Measurements from ENCODE around the gene TMIGD2. TPM values are rescaled to one million over a fixed set of nuclear protein-coding genes. Genes with fewer than 3 reads are reported as not detected.
"Not testable (repeated sequence)": the region's sequence is repeated elsewhere in the genome, so short reads cannot be mapped to it uniquely, and the experiment has no call there.

Gene TMIGD2
- total RNA-seq, 4 donors from 2014 or later, result not detected

DNA sequence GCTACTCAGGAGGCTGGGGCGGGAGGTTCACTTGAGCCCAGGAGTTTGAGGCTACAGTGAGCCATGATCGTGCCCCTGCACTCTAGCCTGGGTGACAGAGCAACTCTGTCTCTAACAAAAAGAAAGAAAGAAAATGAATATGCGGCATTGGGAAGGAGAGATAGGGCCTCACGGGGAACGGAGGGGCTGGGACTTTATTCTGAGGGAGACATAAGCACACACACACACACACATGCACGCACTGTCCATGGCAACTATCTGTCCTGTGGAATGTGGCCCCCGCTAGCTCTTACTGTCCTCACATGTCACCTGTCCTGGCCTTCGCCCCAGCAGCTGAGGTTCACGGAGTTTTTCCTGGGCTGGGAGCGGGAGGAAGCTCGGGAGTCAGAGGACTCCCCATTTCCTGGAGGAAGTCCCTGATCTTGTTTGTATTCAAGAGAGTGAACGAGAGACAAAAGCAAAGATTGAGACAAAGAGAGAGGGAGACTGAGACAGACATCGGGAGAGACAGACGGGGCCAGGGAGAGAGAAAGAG, 35.8 kb upstream of the TMIGD2 start:
- 8% methylated on average over 14 of the region's 14 CpGs for WGBS
- DNase-seq (ENCODE audit: low spot score in 2 of 2), result peak in 1 of 2 donors; percentile 65

DNA sequence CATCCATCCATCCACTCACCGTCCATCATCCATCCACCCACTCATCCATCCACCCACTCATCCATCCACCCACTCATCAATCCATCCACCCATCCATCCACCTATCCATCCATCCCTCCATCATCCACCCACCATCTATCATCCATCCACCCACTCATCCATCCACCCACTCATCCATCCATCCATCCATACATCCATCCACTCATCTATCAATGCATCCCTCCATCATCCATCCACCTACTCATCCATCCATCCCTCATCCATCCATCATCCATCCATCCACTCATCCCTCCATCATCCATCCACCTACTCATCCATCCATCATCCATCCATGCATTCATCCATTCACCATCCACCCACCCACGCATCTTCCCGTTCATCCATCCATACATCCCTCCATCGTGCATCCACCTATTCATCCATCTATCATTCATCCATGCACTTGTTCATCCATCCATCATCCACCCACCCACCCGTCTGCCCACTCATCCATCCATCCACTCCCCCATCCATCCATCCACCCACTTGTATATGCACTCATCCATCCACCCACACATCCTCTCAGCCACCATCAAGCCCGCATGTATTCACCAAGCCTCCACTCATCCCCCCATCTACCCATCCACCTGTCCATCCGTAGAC, 32.9 kb upstream of the TMIGD2 start:
- no peak for TF ChIP-seq POLR2AphosphoS5 (IDR thresholded peaks at IDR 0.05)
- TF ChIP-seq, protein P1, sequence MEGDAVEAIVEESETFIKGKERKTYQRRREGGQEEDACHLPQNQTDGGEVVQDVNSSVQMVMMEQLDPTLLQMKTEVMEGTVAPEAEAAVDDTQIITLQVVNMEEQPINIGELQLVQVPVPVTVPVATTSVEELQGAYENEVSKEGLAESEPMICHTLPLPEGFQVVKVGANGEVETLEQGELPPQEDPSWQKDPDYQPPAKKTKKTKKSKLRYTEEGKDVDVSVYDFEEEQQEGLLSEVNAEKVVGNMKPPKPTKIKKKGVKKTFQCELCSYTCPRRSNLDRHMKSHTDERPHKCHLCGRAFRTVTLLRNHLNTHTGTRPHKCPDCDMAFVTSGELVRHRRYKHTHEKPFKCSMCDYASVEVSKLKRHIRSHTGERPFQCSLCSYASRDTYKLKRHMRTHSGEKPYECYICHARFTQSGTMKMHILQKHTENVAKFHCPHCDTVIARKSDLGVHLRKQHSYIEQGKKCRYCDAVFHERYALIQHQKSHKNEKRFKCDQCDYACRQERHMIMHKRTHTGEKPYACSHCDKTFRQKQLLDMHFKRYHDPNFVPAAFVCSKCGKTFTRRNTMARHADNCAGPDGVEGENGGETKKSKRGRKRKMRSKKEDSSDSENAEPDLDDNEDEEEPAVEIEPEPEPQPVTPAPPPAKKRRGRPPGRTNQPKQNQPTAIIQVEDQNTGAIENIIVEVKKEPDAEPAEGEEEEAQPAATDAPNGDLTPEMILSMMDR (IDR thresholded peaks at IDR 0.05), result no peak
- TF ChIP-seq EP300 (IDR thresholded peaks at IDR 0.05), result no peak
- no peak for TF ChIP-seq POLR2A (IDR thresholded peaks at IDR 0.05)
- DNase-seq (ENCODE audit: low spot score in 2 of 2), result no peak
- H3K9me3 ChIP-seq, result no peaks in the 10 kb centered on the region
- H3K4me1 ChIP-seq, result peaks cover 20% of the 10 kb centered on the region
- no peaks in the 10 kb centered on the region for H3K27me3 ChIP-seq
- no peak overlapping the region for H3K4me3 ChIP-seq
- WGBS, result 92% methylated on average over 7 of the region's 7 CpGs
- peaks cover 9% of the 10 kb centered on the region for H3K36me3 ChIP-seq
- H3K27ac ChIP-seq, result no peak overlapping the region

More for the DNA sequence above, 35.8 kb upstream of the TMIGD2 start:
- Histone ChIP-seq H3K4me1 (peaks cover 25% of the 10 kb centered on the region), H3K27me3 (no peaks in the 10 kb centered on the region), H3K27ac (peak overlapping the region; percentile 92), H3K4me3 (peak overlapping the region; percentile 60), H3K36me3 (no peaks in the 10 kb centered on the region), H3K9me3 (no peaks in the 10 kb centered on the region)
- TF ChIP-seq POLR2A (IDR thresholded peaks at IDR 0.05) (no peak), POLR2AphosphoS5 (IDR thresholded peaks at IDR 0.05) (no peak), EP300 (IDR thresholded peaks at IDR 0.05) (no peak)
- TF ChIP-seq, protein P1 (IDR thresholded peaks at IDR 0.05), result no peak

DNA sequence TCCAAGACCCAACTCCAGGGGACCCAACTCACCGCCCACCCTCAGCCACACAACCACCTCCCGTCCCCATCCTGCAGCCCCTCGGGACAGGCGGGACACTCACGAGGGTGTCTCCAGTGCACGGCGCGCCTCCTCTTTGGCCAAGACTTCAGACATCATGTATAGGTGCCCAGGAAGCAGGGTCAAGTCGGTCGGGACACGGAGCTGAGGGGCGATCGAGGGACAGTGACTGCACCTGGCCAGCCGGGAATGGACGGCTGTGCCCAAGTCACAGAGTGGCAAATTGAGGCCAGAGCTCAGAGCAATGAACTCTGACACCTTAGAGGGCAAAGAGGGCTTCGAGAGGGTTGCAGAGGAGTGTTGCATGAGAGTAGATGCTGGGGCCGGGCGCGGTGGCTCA, 27.7 kb upstream of the TMIGD2 start:
- no peaks in the 10 kb centered on the region for H3K27me3 ChIP-seq
- H3K9me3 ChIP-seq, result no peaks in the 10 kb centered on the region
- H3K4me3 ChIP-seq, result no peak overlapping the region
- WGBS, result 100% methylated on average over 11 of the region's 19 CpGs
- TF ChIP-seq EP300 (IDR thresholded peaks at IDR 0.05), result no peak
- no peak for TF ChIP-seq POLR2A (IDR thresholded peaks at IDR 0.05)
- no peak overlapping the region for H3K27ac ChIP-seq
- peaks cover 13% of the 10 kb centered on the region for H3K36me3 ChIP-seq
- H3K4me1 ChIP-seq, result peaks cover 17% of the 10 kb centered on the region
- DNase-seq (ENCODE audit: low spot score in 2 of 2), result no peak

DNA sequence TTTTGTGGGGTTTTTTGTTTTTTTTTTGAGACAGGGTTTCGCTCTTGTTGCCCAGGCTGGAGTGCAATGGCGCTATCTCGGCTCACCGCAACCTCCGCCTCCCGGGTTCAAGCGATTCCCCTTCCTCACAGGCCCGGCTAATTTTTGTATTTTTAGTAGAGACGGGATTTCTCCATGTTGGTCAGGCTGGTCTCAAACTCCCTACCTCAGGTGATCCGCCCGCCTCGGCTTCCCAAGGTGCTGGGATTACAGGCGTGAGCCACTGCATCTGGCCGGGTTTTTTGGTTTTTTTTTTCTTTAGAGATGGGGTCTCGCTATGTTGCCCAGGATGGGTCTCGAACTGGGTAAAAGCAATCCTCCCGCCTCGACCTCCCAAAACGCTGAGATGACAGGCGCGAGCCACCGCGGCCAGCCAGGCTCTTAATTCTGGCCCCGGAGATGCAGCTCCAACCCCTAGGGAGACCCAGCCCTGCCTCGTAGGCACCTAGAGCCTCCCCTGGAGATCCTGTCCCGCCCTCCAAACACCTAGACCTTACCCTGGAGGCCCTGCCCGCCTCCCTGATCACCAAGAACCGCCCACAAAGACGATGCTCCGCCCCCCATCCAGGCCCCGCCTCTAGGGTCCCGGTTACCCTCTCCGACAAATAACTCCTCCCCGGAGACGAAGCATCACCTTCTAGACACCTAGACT, 26.9 kb upstream of the TMIGD2 start:
- H3K36me3 ChIP-seq, result peaks cover 13% of the 10 kb centered on the region
- peak overlapping the region; percentile 25 for H3K4me3 ChIP-seq
- WGBS, result 57% methylated on average over 29 of the region's 35 CpGs
- H3K9me3 ChIP-seq; H3K27ac ChIP-seq; DNase-seq (ENCODE audit: low spot score in 2 of 2); H3K27me3 ChIP-seq: not testable (repeated sequence)
- peaks cover 17% of the 10 kb centered on the region for H3K4me1 ChIP-seq

DNA sequence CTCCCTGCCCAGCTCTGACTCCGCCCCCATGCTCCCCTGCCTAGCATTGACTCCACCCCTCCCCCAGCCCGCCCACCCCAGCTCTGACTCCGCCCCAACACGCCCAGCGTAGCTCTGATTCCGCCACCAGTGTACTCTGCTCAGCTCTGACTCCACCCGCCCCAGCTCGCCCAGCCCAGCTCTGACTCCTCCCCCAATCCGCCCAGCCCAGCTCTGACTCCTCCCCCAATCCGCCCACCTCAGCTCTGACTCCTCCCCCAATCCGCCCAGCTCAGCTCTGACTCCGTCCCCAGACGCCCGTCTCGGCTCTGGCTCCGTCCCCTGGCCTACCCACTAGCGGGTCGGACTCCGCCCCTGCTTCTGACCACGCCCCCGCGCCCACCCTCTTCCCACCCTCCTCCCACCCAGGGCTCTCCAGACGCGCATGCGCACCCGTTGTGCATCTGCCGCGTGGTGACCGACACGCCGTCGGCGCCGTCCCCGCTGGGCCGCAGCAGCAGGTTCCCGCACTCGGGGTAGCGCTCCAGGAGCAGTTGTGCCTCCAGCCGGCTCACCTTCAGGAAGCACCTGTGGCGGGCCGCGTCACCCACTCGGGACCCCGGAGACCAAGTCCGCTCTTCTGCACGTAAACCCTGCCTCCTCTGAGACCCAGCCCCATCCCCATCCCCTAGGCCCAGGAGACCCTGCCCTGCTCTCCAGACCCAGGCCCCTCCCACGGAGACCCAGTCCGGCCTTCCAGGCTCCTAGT, 26.2 kb upstream of the TMIGD2 start:
- H3K36me3 ChIP-seq, result peaks cover 13% of the 10 kb centered on the region
- peak; percentile 97 for DNase-seq (ENCODE audit: low spot score in 2 of 2)
- peak overlapping the region; percentile 25 for H3K4me3 ChIP-seq
- no peak overlapping the region for H3K27ac ChIP-seq
- 26% methylated on average over 45 of the region's 49 CpGs for WGBS
- no peaks in the 10 kb centered on the region for H3K27me3 ChIP-seq
- H3K9me3 ChIP-seq, result no peaks in the 10 kb centered on the region
- H3K4me1 ChIP-seq, result peaks cover 17% of the 10 kb centered on the region
- TF ChIP-seq POLR2AphosphoS5 (IDR thresholded peaks at IDR 0.05) (no peak), POLR2A (IDR thresholded peaks at IDR 0.05) (no peak), EP300 (IDR thresholded peaks at IDR 0.05) (no peak)
- TF ChIP-seq, protein P1 (IDR thresholded peaks at IDR 0.05), result no peak

DNA sequence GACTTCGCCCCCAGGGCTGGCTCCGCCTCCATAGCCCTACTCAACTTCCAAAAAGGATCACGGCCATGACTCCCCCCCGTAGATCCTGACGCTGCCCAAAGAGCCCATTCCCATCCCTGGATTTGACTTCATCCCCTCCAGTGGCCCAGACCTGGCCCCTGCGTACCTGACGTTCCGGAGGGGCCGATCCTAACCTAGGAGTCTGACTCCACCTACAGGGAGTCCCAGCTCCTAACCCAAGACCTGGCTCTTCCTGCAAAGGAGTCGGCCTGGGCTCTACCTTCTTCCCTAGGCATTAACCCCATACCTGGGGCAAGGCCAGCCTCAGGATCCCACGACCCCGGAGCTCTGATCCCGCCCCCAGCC, 25.7 kb upstream of the TMIGD2 start:
- TF ChIP-seq POLR2AphosphoS5 (IDR thresholded peaks at IDR 0.05), result no peak
- Histone ChIP-seq H3K4me1 (peaks cover 17% of the 10 kb centered on the region), H3K27me3 (no peaks in the 10 kb centered on the region), H3K27ac (no peak overlapping the region), H3K4me3 (peak overlapping the region; percentile 1), H3K9me3 (no peaks in the 10 kb centered on the region), H3K36me3 (peaks cover 13% of the 10 kb centered on the region)
- DNase-seq (ENCODE audit: low spot score in 2 of 2), result peak in 1 of 2 donors; percentile 75
- WGBS, result 28% methylated on average over 13 of the region's 13 CpGs

All from suprapubic skin (tissue), 4 donors.